Measurements from ENCODE around the gene PLXDC1.
"Not testable (repeated sequence)": the region's sequence is repeated elsewhere in the genome, so short reads cannot be mapped to it uniquely, and the experiment has no call there.

PLXDC1 gene

GRCh38 chr17:39026980-39027451 is 124.4 kb downstream of the PLXDC1 start:
- Histone ChIP-seq H3K79me2 (ENCODE audit: control insufficient read depth, low read length) (no peaks in the 10 kb centered on the region), H4K20me1 (ENCODE audit: control insufficient read depth, insufficient read depth, low read depth, low read length) (no peaks in the 10 kb centered on the region), H3F3A (ENCODE audit: control insufficient read depth, insufficient read depth) (no peaks in the 10 kb centered on the region), H3K9me3 (ENCODE audit: control insufficient read depth, insufficient read depth, low read length) (no peaks in the 10 kb centered on the region), H3K36me3 (ENCODE audit: control insufficient read depth, low read length) (no peaks in the 10 kb centered on the region), H3K27me3 (ENCODE audit: control insufficient read depth, low read length) (peaks cover 19% of the 10 kb centered on the region), H3K27ac (ENCODE audit: low read depth, low read length) (no peak overlapping the region), H3K4me2 (ENCODE audit: low read length) (no peak overlapping the region), H3K4me1 (ENCODE audit: control insufficient read depth, low read length) (no peaks in the 10 kb centered on the region), H3K9me2 (replicated peaks; ENCODE audit: control insufficient read depth, low read length) (no peaks in the 10 kb centered on the region), H3K4me3 (ENCODE audit: low read length) (no peak overlapping the region)
- TF ChIP-seq EZH2phosphoT487 (IDR thresholded peaks at IDR 0.05; ENCODE audit: borderline replicate concordance, low read length) (no peak), CTCF (IDR thresholded peaks at IDR 0.05; ENCODE audit: low read depth, low read length, poor library complexity, severe bottlenecking) (no peak)

DNA sequence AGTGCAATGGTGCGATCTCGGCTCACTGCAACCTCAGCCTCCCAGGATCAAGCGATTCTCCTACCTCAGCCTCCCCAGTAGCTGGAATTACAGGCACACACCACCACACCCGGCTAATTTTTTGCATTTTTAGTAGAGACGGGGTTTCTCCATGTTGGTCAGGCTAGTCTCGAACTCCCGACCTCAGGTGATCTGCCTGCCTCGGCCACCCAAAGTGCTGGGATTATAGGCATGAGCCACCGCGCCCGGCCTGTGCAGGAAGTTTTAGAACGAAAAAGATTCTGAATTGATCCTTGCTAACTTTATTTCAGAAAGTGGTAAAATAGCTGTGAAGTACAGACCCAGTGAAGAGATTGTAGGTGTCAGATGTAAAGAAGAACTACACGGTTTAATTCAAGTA is 125.1 kb downstream of the PLXDC1 start:
- not testable (repeated sequence) for H3K4me2 ChIP-seq (ENCODE audit: low read length)

DNA sequence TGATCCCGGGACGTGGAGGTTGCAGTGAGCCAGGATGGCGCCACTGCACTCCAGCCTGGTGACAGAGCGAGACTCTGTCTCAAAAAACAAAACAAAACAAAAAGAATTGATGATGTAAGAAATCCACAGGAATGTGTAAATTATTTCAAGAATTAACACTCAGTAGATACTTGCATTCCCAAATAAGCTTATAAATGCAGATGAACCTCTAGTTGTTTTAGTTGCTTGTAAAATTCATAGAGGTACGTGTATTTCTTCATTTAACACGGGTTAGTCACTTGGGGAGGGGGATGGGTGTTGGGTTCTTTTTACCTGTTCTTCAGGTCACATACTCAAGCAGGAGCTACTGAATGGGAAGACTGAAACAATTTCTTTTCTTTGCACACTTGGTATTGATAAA is 128.5 kb downstream of the PLXDC1 start:
- TF ChIP-seq EZH2phosphoT487 (IDR thresholded peaks at IDR 0.05; ENCODE audit: borderline replicate concordance, low read length) = no peak
- H3K4me2 ChIP-seq (ENCODE audit: low read length) = no peak overlapping the region
- H3K36me3 ChIP-seq (ENCODE audit: control insufficient read depth, low read length) = no peaks in the 10 kb centered on the region
- H3K9me2 ChIP-seq (replicated peaks; ENCODE audit: control insufficient read depth, low read length) = no peaks in the 10 kb centered on the region
- no peaks in the 10 kb centered on the region for H3K9me3 ChIP-seq (ENCODE audit: control insufficient read depth, insufficient read depth, low read length)
- H3K27me3 ChIP-seq (ENCODE audit: control insufficient read depth, low read length) = peaks cover 22% of the 10 kb centered on the region
- no peak overlapping the region for H3K27ac ChIP-seq (ENCODE audit: low read depth, low read length)
- H3K79me2 ChIP-seq (ENCODE audit: control insufficient read depth, low read length) = no peaks in the 10 kb centered on the region
- no peaks in the 10 kb centered on the region for H3F3A ChIP-seq (ENCODE audit: control insufficient read depth, insufficient read depth)
- H3K4me1 ChIP-seq (ENCODE audit: control insufficient read depth, low read length) = no peaks in the 10 kb centered on the region
- no peak overlapping the region for H3K4me3 ChIP-seq (ENCODE audit: low read length)
- no peaks in the 10 kb centered on the region for H4K20me1 ChIP-seq (ENCODE audit: control insufficient read depth, insufficient read depth, low read depth, low read length)

More for the DNA sequence above, 125.1 kb downstream of the PLXDC1 start:
- not testable (repeated sequence) for H3K36me3 ChIP-seq (ENCODE audit: control insufficient read depth, low read length); H3K4me1 ChIP-seq (ENCODE audit: control insufficient read depth, low read length); H3K9me2 ChIP-seq (replicated peaks; ENCODE audit: control insufficient read depth, low read length); H3K27ac ChIP-seq (ENCODE audit: low read depth, low read length); H3K79me2 ChIP-seq (ENCODE audit: control insufficient read depth, low read length); H3K4me3 ChIP-seq (ENCODE audit: low read length); H4K20me1 ChIP-seq (ENCODE audit: control insufficient read depth, insufficient read depth, low read depth, low read length); H3K9me3 ChIP-seq (ENCODE audit: control insufficient read depth, insufficient read depth, low read length); H3F3A ChIP-seq (ENCODE audit: control insufficient read depth, insufficient read depth)
- H3K27me3 ChIP-seq (ENCODE audit: control insufficient read depth, low read length) = peaks cover 19% of the 10 kb centered on the region

- H3K27ac ChIP-seq (ENCODE audit: low read depth, low read length) = not testable (repeated sequence)
Observed at GRCh38 chr17:39020037-39020436, 131.4 kb downstream of the PLXDC1 start.

DNA sequence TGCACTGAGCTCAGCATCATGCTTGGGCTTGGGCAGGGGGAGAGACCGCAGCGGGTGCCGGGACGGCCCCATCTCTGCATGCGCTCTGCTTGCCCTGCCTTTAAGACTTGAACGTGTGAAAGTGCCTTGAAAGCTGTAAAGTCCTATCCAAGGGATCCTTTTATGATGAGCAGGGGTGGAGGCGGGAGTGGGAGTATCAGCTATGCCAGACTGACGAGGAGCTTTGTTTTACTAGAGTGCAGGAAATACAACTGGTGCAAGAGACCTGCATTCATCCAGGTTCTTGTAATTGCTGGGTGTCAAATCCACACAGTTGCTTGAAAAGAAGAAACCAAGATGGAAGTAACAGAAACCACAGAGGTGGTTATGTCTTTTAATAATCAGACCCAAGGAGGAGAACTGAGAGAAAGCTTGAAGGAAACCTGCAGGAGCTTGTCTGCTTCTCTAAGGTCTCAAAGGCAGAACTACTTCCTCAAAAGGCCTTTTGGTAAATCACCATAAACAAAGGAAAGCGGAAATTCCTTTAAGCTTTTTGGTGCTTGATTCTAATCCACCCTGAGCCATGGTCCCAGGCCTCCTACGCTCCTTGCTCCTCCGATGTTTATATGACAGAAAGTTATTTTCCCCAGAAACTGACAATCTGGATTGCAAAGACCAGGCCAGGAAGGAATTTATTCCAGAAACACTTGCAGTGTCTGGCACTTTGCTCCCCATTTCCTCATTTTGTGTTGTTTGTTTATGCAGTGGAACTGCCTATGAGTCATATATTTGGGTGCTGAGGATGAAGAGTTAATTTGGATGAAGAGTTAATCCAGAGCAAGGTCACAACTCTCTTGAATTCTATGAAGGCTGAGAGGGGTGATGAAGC is 132.9 kb downstream of the PLXDC1 start:
- H3F3A ChIP-seq (ENCODE audit: control insufficient read depth, insufficient read depth) = no peaks in the 10 kb centered on the region
- H3K36me3 ChIP-seq (ENCODE audit: control insufficient read depth, low read length) = no peaks in the 10 kb centered on the region
- no peaks in the 10 kb centered on the region for H3K4me1 ChIP-seq (ENCODE audit: control insufficient read depth, low read length)
- H3K27ac ChIP-seq (ENCODE audit: low read depth, low read length) = no peak overlapping the region
- no peak overlapping the region for H3K4me2 ChIP-seq (ENCODE audit: low read length)
- H3K9me2 ChIP-seq (replicated peaks; ENCODE audit: control insufficient read depth, low read length) = no peaks in the 10 kb centered on the region
- 0 out of 2 replicates have a peak, but pooled peaks cover 3% of the 10 kb centered on the region for H3K27me3 ChIP-seq (ENCODE audit: control insufficient read depth, low read length)
- no peaks in the 10 kb centered on the region for H3K79me2 ChIP-seq (ENCODE audit: control insufficient read depth, low read length)
- no peaks in the 10 kb centered on the region for H3K9me3 ChIP-seq (ENCODE audit: control insufficient read depth, insufficient read depth, low read length)
- no peak overlapping the region for H3K4me3 ChIP-seq (ENCODE audit: low read length)
- TF ChIP-seq CTCF (IDR thresholded peaks at IDR 0.05; ENCODE audit: low read depth, low read length, poor library complexity, severe bottlenecking) (no peak), EZH2phosphoT487 (IDR thresholded peaks at IDR 0.05; ENCODE audit: borderline replicate concordance, low read length) (no peak)
- no peaks in the 10 kb centered on the region for H4K20me1 ChIP-seq (ENCODE audit: control insufficient read depth, insufficient read depth, low read depth, low read length)

More at GRCh38 chr17:39020037-39020436, 131.4 kb downstream of the PLXDC1 start:
- not testable (repeated sequence) for H3K79me2 ChIP-seq (ENCODE audit: control insufficient read depth, low read length); H3K4me3 ChIP-seq (ENCODE audit: low read length); H3K9me2 ChIP-seq (replicated peaks; ENCODE audit: control insufficient read depth, low read length); H3K4me1 ChIP-seq (ENCODE audit: control insufficient read depth, low read length); H4K20me1 ChIP-seq (ENCODE audit: control insufficient read depth, insufficient read depth, low read depth, low read length); H3K27me3 ChIP-seq (ENCODE audit: control insufficient read depth, low read length); H3K36me3 ChIP-seq (ENCODE audit: control insufficient read depth, low read length); H3K4me2 ChIP-seq (ENCODE audit: low read length); H3K9me3 ChIP-seq (ENCODE audit: control insufficient read depth, insufficient read depth, low read length); H3F3A ChIP-seq (ENCODE audit: control insufficient read depth, insufficient read depth)
